GM18505 (cell line): ENCODE results near the gene LCMT1.
"Not testable (repeated sequence)": the region's sequence is repeated elsewhere in the genome, so short reads cannot be mapped to it uniquely, and the experiment has no call there.

Experiments used
- ATAC-seq: cut with Tn5 transposase; IDR thresholded peaks from one replicate; pipeline ENCODE4 v1.9.1; 2021; ENCODE audit not compliant: unreplicated experiment
- POLR2A ChIP-seq: IDR thresholded peaks from 4 replicates; pipeline ENCODE4 v1.6.1; 2011; ENCODE audit warnings: borderline replicate concordance; ENCODE audit not compliant: insufficient read depth, insufficient read length; ENCODE audit errors: extremely low read depth

The LCMT1 gene

DNA sequence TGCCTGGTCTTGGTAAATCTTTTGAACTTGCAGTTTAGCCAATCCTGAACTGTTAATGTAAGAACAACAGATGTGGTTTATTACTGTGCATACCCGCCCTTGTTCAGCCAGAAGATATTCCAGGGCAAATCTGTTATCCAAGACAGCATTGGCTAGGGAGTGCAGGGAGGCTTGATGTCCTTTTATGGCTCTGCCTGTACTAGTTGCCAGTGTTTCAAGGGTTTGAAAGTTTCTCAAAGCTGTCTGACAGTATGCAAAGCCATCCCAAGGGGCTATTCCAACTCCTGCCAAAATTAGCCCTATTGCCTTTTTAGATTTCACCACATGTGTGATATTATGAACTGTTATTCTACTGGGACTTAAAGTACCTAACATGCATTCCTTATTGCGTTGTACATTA, 30.1 kb downstream of the LCMT1 start:
- TF ChIP-seq POLR2A: no peak

DNA sequence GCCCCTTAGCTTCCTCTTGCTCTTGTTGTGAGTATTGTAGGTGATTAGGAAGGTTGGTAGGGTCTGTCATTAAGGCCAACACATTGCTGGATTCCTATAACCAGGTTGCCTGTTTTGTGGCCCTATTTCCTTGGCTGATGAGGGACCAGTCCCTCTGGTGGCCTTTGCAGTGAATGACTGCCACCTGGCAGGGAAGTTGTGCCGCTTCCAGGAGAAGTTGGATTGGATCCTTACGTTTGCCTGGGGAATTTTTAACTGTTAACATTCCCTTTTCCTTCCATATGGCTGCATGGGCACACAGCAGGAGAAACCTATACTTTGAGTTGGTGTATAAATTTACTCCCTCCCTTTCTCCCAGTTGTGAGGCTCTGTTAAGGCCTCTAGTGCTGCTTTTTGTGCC, 32.4 kb downstream of the LCMT1 start:
- ATAC-seq: no peak
- no peak for TF ChIP-seq POLR2A

More for the DNA sequence above, 30.1 kb downstream of the LCMT1 start:
- ATAC-seq: no peak

DNA sequence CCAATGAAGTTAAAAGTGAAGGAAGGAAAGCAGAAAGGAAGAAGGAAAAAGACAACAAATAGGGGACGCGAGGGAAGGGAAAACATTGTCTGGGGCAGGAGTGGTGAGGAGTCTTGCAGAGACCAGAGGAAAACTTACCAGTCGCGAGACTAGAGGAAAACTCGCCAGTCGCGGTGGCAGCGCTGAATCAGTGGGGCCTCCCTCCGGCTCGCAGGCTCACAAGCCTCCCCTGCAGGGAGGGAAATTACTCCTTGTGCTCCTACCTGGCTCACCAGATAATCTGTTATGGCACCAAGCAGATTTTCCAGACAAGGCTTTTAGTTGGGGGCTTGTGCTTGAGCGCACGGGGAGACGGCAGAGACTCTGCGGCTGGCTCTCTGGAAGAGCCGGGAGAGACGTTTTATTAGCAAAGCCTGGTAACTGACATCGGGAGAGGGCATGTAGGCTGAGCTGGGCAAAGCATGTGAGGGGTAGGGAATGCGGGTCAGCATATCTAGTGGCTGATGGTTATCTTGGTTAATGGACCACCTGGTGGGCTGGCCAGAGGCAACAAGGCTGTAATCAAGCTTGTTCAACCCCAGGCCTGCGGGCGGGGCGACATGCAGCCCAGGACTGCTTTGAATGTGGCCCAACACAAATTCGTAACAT, 37.1 kb downstream of the LCMT1 start:
- ATAC-seq: no peak
- no peak for TF ChIP-seq POLR2A

DNA sequence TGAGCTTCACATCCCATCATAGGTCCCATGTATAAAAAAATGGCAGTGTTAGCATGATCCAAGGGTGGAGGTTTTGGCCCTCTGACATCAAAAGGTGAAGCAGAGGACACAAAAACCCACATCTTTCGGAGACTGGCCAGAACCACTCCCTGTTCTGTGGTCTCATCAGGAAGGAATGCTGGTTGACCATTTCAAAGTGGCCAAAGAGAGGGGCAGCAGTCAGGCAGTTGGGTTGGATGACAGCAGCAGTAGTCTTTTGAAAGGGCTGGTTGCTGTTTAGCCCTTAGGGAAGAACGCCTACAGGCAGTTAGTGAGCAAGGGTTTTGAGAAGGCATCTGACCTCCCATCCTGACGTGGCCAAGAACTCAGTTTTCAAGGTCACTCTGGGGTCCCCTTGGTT, 40.5 kb downstream of the LCMT1 start:
- no peak for ATAC-seq
- no peak for TF ChIP-seq POLR2A

DNA sequence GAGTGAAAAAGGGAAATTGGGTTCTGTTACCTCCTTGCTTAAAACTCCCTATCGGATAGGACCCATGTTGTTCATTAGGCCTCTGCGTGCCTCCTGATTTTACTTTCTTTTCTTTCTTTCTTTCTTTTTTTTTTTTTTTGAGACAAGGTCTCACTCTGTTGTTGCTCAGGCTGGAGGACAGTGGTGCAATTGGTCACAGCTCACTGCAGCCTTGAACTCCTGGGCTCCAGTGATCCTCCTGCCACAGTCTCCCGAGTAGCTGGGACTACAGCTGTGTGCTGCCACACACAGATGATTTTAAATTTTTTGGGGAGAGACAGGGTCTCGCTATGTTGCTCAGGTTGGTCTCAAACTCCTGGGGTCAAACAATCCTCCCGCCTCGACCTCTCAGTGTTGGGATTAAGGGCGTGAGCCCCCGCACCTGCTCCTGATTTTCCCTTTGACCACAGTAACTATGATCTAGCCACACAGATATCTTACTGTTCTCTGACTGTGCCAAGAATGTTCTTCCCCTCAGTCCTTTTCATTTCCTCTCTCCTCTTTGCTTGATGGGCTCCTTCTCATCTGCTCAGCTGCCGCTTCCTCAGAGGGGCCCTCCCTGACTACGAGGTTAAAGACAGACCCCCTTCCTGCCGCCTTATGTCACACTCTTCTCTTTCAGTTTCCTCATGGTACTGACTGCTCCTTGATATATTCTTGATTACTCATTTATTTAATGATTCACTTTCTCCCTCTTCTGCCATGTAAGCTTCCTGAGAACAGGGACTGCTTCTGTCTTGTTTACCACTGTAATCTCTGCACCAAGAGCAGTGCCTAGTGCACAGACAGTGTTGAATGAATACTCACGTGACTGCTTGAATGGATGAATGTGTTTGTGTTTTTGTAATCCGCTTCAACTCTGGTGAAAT, 44.3 kb downstream of the LCMT1 start:
- no peak for ATAC-seq
- TF ChIP-seq POLR2A: no peak

DNA sequence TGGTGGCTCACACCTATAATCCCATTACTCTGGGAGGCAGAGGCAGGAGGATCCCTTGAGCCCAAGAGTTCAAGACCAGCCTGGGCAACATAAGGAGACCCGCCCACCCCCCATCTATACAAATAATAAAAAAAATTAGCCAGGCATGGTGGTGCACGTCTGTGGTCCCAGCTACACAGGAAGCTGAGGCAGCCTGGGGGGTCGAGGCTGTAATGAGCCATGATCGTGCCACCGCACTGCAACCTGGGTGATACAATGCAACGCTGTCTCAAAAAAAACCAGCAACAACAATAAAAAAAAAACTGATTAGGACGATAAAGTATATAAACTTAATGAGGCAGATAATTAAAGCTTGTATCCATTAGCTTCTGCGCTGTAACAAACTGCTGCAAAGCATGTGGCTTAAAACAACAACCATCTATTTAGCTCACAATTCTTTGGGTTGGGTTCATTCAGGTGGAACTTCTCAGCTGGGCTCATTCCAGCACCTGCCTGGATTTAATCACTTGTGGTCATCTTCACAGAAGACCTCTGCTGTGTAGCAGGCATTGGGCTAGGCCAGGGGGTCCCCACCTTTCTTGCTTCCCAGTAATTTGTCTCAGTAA, 45.8 kb downstream of the LCMT1 start:
- no peak for TF ChIP-seq POLR2A
- ATAC-seq: no peak

DNA sequence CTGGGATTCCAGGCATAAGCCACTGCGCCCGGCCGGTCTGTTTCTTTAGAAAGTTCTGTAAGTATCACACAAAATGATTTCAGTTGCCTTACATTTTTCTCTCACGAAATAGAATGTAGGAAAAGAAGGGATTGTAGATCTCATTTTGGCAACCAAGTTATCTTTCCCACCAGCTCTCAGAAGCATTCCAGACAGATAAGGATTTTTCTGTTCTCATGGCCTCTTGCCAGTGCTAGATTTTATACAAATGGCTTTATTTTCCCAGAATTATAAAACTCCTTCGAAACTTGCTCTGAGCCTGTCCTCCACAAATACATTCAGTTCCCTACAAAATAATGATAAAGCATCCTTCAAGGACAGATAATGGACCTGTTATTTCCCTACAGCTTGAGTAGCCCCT, 46.9 kb downstream of the LCMT1 start:
- TF ChIP-seq POLR2A: no peak
- no peak for ATAC-seq

DNA sequence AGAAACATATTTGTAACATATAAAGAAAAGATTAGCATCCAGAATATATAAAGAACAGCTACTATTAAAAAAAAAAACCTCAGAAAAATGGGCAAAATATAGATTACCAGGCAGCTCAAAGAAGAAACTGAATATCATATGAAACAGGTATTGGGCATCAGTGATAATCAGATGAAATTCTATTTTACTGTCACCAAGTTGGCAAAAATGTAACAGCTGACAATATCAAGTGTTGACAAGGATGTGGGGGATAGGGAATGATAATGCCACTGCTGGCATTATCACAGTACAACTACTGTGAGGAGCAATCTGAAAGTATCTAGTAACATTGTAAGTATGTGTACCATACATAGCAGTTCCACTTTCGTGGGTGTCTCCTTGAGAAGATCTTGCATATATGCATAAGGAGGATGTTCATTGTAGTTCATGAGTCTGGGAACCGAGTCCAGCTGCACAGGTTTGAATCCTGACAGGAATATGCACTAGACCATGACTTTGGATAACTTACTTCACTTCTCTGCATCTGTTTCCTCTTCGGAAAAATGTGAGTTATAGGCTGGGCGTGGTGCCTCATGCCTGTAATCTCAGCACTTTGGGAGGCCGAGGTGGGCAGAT, 50.3 kb downstream of the LCMT1 start:
- TF ChIP-seq POLR2A: no peak
- ATAC-seq: no peak

DNA sequence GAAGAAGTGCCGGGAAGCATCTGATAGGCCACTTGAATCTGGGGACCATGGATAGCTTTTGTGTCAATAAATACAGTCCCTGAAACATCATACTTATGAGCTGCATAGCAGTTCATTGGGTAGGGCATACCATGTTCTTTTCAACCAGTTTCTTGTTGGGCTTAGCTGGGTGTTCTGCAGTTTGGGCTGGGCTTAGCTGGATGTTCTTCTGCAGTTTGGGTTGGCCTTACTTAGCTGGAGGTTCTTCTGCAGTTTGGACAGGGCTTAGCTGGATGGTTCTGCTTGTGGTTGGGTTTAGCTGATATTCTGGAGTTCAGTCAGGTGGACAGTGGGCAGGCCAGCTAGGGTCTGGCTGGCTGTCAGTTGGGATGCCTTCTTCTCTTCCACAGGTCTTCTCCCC, 52.1 kb downstream of the LCMT1 start:
- no peak for ATAC-seq
- TF ChIP-seq POLR2A: no peak

DNA sequence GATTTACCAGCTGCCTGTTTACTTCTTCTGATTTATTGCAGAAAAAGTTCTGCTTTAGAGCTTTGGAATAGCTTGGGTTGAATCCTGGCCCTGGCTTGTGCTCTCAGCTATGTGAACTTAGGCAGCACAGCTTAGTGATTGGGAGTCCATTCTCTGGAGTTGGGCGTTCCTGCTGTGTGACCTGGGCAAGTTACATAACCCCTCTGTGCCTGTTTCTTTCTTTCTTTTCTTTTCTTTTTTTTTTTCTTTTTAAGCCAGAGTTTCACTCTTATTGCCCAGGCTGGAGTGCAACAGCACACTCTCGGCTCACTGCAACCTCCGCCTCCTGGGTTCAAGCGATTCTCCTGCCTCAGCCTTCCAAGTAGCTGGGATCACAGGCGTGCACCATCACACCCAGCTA, 53.7 kb downstream of the LCMT1 start:
- no peak for ATAC-seq
- TF ChIP-seq POLR2A: no peak

DNA sequence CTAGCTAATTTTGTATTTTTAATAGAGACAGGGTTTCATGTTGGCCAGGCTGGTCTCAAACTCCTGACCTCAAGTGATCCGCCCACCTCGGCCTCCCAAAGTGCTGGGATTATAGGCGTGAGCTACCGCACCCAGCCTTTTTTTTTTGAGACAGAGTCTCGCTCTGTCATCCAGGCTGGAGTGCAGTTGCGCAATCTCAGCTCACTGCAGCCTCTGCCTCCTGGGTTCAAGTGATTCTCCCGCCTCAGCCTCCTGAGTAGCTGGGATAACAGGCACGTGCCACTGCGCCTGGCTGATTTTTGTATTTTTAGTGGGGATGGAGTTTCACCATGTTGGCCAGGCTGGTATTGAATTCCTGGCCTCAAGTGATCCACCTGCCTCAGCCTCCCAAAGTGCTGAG, 56.4 kb downstream of the LCMT1 start:
- not testable (repeated sequence) for ATAC-seq

DNA sequence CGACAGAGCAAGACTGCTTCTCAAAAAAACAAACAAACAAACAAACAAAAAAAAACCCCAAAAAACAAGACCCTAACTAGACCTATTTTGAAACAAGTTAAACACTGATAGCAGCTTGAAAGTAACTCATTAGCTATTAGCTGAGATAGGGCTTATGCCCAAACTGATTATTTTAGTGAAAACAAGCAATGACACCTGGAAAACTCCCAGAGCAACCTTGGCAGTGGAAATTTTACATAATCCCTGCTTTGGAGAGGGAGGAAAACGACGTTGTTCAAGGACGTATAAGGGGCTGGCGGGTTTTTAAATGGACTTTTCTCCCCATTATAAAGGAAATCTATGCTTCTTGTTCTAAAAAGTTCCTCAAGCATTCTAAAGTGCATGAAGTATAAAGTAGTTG, 59.8 kb downstream of the LCMT1 start:
- ATAC-seq: no peak

DNA sequence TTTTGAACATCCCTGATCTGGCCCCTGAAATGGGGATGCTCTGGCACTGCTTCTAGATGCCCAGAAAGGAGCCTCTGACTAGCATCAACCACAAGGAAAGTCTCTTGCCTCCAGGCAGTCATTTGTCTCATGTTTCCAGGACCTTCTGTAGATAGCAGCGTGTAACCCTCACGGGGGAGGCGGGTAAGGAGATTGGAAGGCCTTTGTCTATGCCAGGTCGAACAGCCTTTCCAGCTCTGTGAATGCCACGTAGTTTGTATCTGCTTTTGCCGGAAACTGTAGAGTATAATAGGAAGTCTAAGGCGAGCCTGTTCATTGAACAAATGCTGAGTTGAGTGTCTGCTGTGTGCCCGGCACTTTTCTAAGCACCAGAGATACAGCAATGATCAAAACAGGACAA, 61.3 kb downstream of the LCMT1 start:
- no peak for TF ChIP-seq POLR2A
- no peak for ATAC-seq

More for the DNA sequence above, 59.8 kb downstream of the LCMT1 start:
- no peak for TF ChIP-seq POLR2A
